Prostate gland (tissue), 2 donors: ENCODE results near the gene INHBC. TPM values are rescaled to one million over a fixed set of nuclear protein-coding genes. Genes with fewer than 3 reads are reported as not detected.

Source experiments
- DNase-seq: peaks from one replicate; pipeline ENCODE4 v3.0.0-alpha.2; 2019; ENCODE audit warnings: low spot score
- H3K27ac ChIP-seq, 2 donors: fragments of 200-600 bp; sonication (generic); 2 replicates each; pipeline ENCODE4 v1.5.1; 2017 to 2019
- H3K27me3 ChIP-seq: fragments of 200-600 bp; sonication (generic); replicated peaks from 2 replicates; pipeline ENCODE4 v1.5.1; 2019; ENCODE audit not compliant: insufficient read depth
- H3K36me3 ChIP-seq, 2 donors: fragments of 200-600 bp; sonication (generic); 1 replicate in 1 of 2; 2 replicates in 1 of 2; pipeline versions ENCODE4 v1.5.1 to v1.8.1; 2017 to 2019
- H3K4me1 ChIP-seq: fragments of 200-600 bp; sonication (generic); replicated peaks from 2 replicates; pipeline ENCODE4 v1.5.1; 2019
- H3K4me3 ChIP-seq, 2 donors: fragments of 200-600 bp; sonication (generic); 2 replicates each; pipeline ENCODE4 v1.5.1; 2017 to 2019
- H3K9me3 ChIP-seq: fragments of 200-600 bp; sonication (generic); 2 replicates; pipeline ENCODE4 v1.5.1; 2017
- POLR2A ChIP-seq: fragments of 450-650 bp; IDR thresholded peaks from one replicate; pipeline ENCODE4 v1.6.1; 2016; ENCODE audit warnings: antibody characterized with exemption, mild to moderate bottlenecking
- POLR2AphosphoS5 ChIP-seq: sonication (generic); formaldehyde crosslinking; IDR thresholded peaks from one replicate; pipeline ENCODE4 v1.6.1; 2017; ENCODE audit warnings: antibody characterized with exemption
- WGBS: methylation state at CpG from one replicate; pipeline ENCODE4 v1.1.5; 2018; 5-methylcytosine and 5-hydroxymethylcytosine counted together
- intact Hi-C: fragments of 100-400 bp; cut with DNase I; formaldehyde crosslinking; loops from one replicate; pipeline ENCODE4 v1.14.2; 2022
- total RNA-seq, 2 donors: library from RNA; depleted of rRNA; stranded (reverse); fragments of >200 nt; gene quantifications; one replicate each; pipeline ENCODE4 v1.1.0, GENCODE V29; 2016
- TF ChIP-seq, protein P1 (sequence below), 4 experiments: fragments of 200-600 bp in 2 of 4; fragments of 450-650 bp in 2 of 4; sonication (generic) in 2 of 4; IDR thresholded peaks; 1 replicate in 3 of 4; 2 replicates in 1 of 4; pipeline ENCODE4 v1.5.1; 2016 to 2019; ENCODE audit warnings: antibody characterized with exemption in 4 of 4, mild to moderate bottlenecking in 2 of 4, moderate library complexity in 2 of 4

Gene INHBC, protein sequence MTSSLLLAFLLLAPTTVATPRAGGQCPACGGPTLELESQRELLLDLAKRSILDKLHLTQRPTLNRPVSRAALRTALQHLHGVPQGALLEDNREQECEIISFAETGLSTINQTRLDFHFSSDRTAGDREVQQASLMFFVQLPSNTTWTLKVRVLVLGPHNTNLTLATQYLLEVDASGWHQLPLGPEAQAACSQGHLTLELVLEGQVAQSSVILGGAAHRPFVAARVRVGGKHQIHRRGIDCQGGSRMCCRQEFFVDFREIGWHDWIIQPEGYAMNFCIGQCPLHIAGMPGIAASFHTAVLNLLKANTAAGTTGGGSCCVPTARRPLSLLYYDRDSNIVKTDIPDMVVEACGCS
- under 1 TPM; 0.46 to 0.57 TPM for total RNA-seq

DNA sequence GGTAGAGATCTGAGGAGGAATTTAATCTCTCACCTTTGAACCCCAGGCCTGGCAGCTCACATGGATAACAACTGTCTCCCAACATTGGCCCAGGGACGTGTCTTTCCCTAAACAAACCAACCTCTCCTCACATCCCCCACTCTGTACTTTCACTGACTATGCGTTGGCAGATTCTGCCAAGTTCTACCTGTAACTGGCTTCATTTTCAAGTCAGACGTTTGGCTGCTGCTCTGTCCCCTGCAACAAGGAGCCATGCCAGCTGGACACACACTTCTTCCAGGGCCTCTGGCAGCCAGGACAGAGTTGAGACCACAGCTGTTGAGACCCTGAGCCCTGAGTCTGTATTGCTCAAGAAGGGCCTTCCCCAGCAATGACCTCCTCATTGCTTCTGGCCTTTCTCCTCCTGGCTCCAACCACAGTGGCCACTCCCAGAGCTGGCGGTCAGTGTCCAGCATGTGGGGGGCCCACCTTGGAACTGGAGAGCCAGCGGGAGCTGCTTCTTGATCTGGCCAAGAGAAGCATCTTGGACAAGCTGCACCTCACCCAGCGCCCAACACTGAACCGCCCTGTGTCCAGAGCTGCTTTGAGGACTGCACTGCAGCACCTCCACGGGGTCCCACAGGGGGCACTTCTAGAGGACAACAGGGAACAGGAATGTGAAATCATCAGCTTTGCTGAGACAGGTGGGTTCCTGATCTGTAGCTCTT lies at the start of gene INHBC:
TSS of gene INHBC (plus strand) at position 268 of the 707 bp plus-strand sequence. CDS start at position 371, 103 bp downstream.
- no peaks in the 10 kb centered on the region for H3K27me3 ChIP-seq
- H3K27ac ChIP-seq: no peak within 1 kb of the TSS
- DNase-seq: no peak
- H3K36me3 ChIP-seq: no peaks in the 10 kb centered on the region
- H3K4me3 ChIP-seq: no peak within 1 kb of the TSS
- WGBS: 67% methylated on average over 8 of the region's 8 CpGs
- no peak for TF ChIP-seq POLR2AphosphoS5
- TF ChIP-seq, protein P1, sequence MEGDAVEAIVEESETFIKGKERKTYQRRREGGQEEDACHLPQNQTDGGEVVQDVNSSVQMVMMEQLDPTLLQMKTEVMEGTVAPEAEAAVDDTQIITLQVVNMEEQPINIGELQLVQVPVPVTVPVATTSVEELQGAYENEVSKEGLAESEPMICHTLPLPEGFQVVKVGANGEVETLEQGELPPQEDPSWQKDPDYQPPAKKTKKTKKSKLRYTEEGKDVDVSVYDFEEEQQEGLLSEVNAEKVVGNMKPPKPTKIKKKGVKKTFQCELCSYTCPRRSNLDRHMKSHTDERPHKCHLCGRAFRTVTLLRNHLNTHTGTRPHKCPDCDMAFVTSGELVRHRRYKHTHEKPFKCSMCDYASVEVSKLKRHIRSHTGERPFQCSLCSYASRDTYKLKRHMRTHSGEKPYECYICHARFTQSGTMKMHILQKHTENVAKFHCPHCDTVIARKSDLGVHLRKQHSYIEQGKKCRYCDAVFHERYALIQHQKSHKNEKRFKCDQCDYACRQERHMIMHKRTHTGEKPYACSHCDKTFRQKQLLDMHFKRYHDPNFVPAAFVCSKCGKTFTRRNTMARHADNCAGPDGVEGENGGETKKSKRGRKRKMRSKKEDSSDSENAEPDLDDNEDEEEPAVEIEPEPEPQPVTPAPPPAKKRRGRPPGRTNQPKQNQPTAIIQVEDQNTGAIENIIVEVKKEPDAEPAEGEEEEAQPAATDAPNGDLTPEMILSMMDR (IDR thresholded peaks at IDR 0.05): no peak
- TF ChIP-seq POLR2A: no peak
- H3K4me1 ChIP-seq: no peaks in the 10 kb centered on the region
- intact Hi-C loops: no loop called here
- no peaks in the 10 kb centered on the region for H3K9me3 ChIP-seq

DNA sequence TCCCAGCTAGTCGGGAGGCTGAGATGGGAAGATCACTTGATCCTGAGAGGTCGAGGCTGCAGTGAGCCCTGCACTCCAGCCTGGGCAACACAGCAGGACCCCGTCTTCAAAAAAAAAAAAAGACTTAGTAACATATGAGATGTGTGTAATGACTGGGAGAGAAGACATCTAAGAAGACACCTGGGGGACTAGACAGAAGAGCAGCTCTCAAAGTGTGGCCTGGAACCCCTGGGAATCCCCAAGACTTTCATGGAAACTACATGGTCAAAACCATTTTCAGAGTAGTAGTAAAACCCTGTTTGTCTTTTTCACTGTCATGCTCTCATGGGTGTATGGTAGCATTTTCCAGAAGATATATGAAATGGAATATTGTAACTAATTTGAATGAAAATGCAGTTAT lies 49.0 kb upstream of the INHBC start:
- no peaks in the 10 kb centered on the region for H3K9me3 ChIP-seq
- H3K27me3 ChIP-seq: no peaks in the 10 kb centered on the region
- H3K4me1 ChIP-seq: no peaks in the 10 kb centered on the region
- H3K4me3 ChIP-seq: no peak overlapping the region
- intact Hi-C loops: no loop called here
- no peaks in the 10 kb centered on the region for H3K36me3 ChIP-seq
- WGBS: 98% methylated on average over 3 of the region's 3 CpGs
- TF ChIP-seq POLR2AphosphoS5 (no peak), POLR2A (no peak)
- TF ChIP-seq, protein P1 (IDR thresholded peaks at IDR 0.05): no peak
- H3K27ac ChIP-seq: no peak overlapping the region
- no peak for DNase-seq

DNA sequence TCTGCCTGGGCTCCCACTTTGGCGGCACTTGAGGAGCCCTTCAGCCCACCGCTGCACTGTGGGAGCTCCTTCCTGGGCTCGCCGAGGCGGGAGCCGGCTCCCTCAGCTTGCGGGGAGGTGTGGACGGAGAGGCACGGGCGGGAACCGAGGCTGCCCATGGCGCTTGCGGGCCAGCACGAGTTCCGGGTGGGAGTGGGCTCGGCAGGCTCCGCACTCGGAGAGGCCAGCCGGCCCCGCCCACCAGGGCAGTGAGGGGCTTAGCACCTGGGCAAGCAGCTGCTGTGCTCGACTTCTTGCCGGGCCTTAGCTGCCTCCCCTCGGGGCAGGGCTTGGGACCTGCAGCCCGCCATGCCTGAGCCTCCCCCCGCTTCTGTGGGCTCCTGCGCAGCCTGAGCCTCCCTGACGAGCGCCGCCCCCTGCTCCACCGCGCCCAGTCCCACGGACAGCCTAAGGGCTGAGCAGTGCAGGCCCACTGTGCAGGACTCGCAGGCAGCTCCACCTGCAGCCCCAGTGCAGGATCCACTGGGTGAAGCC lies 48.3 kb upstream of the INHBC start:
- 97% methylated on average over 33 of the region's 33 CpGs for WGBS
- Histone ChIP-seq H3K4me3 (no peak overlapping the region), H3K9me3 (no peaks in the 10 kb centered on the region), H3K36me3 (no peaks in the 10 kb centered on the region), H3K27me3 (no peaks in the 10 kb centered on the region), H3K4me1 (no peaks in the 10 kb centered on the region), H3K27ac (no peak overlapping the region)
- TF ChIP-seq POLR2A (no peak), POLR2AphosphoS5 (no peak)
- TF ChIP-seq, protein P1 (IDR thresholded peaks at IDR 0.05): no peak
- intact Hi-C loops: no loop called here
- DNase-seq: no peak

DNA sequence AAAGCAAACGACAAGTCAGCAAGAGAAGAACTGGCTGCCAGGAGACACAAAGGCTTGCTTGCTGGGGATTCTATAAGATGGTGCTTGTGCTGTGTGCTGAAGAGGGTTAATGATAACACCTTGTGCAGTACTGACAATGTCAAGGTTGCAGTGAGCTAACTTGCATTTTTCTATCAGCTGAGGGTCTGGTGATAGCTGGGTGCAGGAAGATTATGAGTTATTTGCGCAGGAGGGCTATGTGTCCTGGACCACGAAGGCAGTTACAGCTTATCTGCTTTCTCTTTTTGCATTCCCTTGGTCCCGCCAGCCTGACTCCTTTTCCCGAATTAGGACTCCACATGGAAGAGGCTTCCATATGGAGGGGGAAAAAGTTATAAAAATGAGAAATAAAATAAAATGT lies 46.2 kb upstream of the INHBC start:
- H3K4me3 ChIP-seq: no peak overlapping the region
- H3K9me3 ChIP-seq: no peaks in the 10 kb centered on the region
- DNase-seq: no peak
- no peak overlapping the region for H3K27ac ChIP-seq
- TF ChIP-seq POLR2AphosphoS5: no peak
- TF ChIP-seq, protein P1 (IDR thresholded peaks at IDR 0.05): no peak
- no peak for TF ChIP-seq POLR2A
- H3K4me1 ChIP-seq: no peaks in the 10 kb centered on the region
- 89% methylated on average over 5 of the region's 5 CpGs for WGBS
- no peaks in the 10 kb centered on the region for H3K36me3 ChIP-seq
- no peaks in the 10 kb centered on the region for H3K27me3 ChIP-seq
- intact Hi-C loops: no loop called here
